Kidney (tissue), 14 donors: ENCODE data around the gene APP. TPM values are rescaled to one million over a fixed set of nuclear protein-coding genes. Genes with fewer than 3 reads are reported as not detected.

ENCODE experiments used
- DNase-seq, 5 donors: peaks; one replicate each; pipeline ENCODE4 v3.0.0-alpha.2; 2013 to 2020
- FAIRE-seq: peaks from 2 replicates; lab custom pipeline; 2012; peaks lifted over from hg19 to GRCh38; lab: Jason Lieb, UNC
- H3K27ac ChIP-seq, 2 donors: one replicate each; pipeline ENCODE4 v1.7.0; 2013; ENCODE audit warnings: low read depth in 2 of 2, low read length in 2 of 2, inconsistent platforms in 1 of 2
- H3K27me3 ChIP-seq: one replicate; pipeline ENCODE4 v1.7.1; 2013; ENCODE audit warnings: low read length, inconsistent platforms; ENCODE audit not compliant: control insufficient read depth, insufficient read depth
- H3K36me3 ChIP-seq, 3 donors: one replicate each; pipeline versions ENCODE4 v1.7.0 to v1.7.1; 2013; ENCODE audit warnings: low read length in 3 of 3, control low read depth in 1 of 3, inconsistent platforms in 1 of 3; ENCODE audit not compliant: insufficient read depth in 3 of 3, control insufficient read depth in 2 of 3
- H3K4me1 ChIP-seq, 3 donors: one replicate each; pipeline versions ENCODE4 v1.7.0 to v1.7.1; 2013; ENCODE audit warnings: low read length in 3 of 3, inconsistent platforms in 1 of 3, low read depth in 1 of 3; ENCODE audit not compliant: control insufficient read depth in 2 of 3, insufficient read depth in 2 of 3
- H3K4me3 ChIP-seq, 3 donors: one replicate each; pipeline versions ENCODE4 v1.7.0 to v1.8.1; 2013; ENCODE audit warnings: low read length in 3 of 3, control low read depth in 1 of 3, inconsistent platforms in 1 of 3
- H3K9ac ChIP-seq, 3 donors: one replicate each; pipeline versions ENCODE4 v1.7.0 to v1.7.1; 2013; ENCODE audit warnings: low read length in 3 of 3, control low read depth in 1 of 3, inconsistent platforms in 1 of 3
- H3K9me3 ChIP-seq, 3 donors: one replicate each; pipeline versions ENCODE4 v1.7.0 to v1.7.1; 2013; ENCODE audit warnings: low read length in 3 of 3, control low read depth in 1 of 3, inconsistent platforms in 1 of 3; ENCODE audit not compliant: control insufficient read depth in 2 of 3, insufficient read depth in 1 of 3
- intact Hi-C: fragments of 100-400 bp; cut with DNase I; formaldehyde crosslinking; loops from one replicate; pipeline ENCODE4 v1.11.1; 2022
- polyA plus RNA-seq: library from polyadenylated mRNA; stranded (reverse); fragments of 350-450 nt; fragmentation: Illumina TruSeq; extraction: RNeasy Lipid Tissue Mini Kit (QIAGEN cat#74804); gene quantifications from one replicate; pipeline ENCODE4 v1.2.3, GENCODE V29; 2014; ENCODE audit warnings: low read depth, low replicate concordance; ENCODE audit not compliant: insufficient read depth
- total RNA-seq: library from RNA; stranded (reverse); fragmentation: NEBNext Ultra II Directional; extraction: Animal tissue kit (Norgen Biotek cat#: 25700); gene quantifications from one replicate; pipeline ENCODE4 v1.2.1, GENCODE V29; 2021
- TF ChIP-seq, protein P1 (sequence below): IDR thresholded peaks from 3 replicates; pipeline ENCODE4 v1.5.1; 2012; ENCODE audit warnings: mild to moderate bottlenecking, moderate library complexity, borderline replicate concordance; ENCODE audit not compliant: insufficient read depth; ENCODE audit errors: extremely low read depth
- donor health status: control.
- donor health status: control.
- donor health status: control.
- donor health status: control.
- donor health status: control.
- donor health status: DM: yes; HTN: yes; CAD: no.
- donor health status: Normal renal cell carcinoma (clear cell type).

APP gene
- total and polyA plus RNA-seq, 2 donors from 2014 or later, result 472 to 1,303 TPM

DNA sequence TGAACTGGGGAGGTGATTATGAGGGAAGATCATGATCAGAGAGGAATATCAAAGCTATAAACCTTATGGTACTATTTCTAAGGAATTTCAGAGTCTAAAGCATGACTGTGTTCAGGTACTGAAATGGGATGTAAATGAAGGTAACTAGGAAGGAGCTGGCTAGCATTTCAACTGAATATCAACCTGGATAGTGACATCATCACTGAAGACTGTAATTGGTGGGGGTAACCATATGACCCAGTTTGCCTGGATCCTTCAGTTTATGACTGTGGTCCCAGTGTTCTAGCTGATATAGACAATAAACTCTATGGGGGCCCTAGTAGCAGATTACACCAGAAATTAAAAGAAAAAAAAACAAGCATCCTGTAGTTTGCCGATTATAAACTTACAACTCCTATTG is 120.8 kb downstream of the APP start:
- H3K27me3 ChIP-seq, result no peaks in the 10 kb centered on the region
- no peak overlapping the region for H3K4me3 ChIP-seq
- H3K36me3 ChIP-seq, result peaks cover 9 to 22% (median 14%) of the 10 kb centered on the region in 3 donors
- H3K9me3 ChIP-seq, result no peaks in the 10 kb centered on the region
- TF ChIP-seq, protein P1, sequence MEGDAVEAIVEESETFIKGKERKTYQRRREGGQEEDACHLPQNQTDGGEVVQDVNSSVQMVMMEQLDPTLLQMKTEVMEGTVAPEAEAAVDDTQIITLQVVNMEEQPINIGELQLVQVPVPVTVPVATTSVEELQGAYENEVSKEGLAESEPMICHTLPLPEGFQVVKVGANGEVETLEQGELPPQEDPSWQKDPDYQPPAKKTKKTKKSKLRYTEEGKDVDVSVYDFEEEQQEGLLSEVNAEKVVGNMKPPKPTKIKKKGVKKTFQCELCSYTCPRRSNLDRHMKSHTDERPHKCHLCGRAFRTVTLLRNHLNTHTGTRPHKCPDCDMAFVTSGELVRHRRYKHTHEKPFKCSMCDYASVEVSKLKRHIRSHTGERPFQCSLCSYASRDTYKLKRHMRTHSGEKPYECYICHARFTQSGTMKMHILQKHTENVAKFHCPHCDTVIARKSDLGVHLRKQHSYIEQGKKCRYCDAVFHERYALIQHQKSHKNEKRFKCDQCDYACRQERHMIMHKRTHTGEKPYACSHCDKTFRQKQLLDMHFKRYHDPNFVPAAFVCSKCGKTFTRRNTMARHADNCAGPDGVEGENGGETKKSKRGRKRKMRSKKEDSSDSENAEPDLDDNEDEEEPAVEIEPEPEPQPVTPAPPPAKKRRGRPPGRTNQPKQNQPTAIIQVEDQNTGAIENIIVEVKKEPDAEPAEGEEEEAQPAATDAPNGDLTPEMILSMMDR, result no peak
- H3K4me1 ChIP-seq, result no peaks in the 10 kb centered on the region
- H3K9ac ChIP-seq, result no peak overlapping the region
- no peak overlapping the region for H3K27ac ChIP-seq
- DNase-seq (no peak), FAIRE-seq (no peak)
- intact Hi-C loops, result no loop called here

DNA sequence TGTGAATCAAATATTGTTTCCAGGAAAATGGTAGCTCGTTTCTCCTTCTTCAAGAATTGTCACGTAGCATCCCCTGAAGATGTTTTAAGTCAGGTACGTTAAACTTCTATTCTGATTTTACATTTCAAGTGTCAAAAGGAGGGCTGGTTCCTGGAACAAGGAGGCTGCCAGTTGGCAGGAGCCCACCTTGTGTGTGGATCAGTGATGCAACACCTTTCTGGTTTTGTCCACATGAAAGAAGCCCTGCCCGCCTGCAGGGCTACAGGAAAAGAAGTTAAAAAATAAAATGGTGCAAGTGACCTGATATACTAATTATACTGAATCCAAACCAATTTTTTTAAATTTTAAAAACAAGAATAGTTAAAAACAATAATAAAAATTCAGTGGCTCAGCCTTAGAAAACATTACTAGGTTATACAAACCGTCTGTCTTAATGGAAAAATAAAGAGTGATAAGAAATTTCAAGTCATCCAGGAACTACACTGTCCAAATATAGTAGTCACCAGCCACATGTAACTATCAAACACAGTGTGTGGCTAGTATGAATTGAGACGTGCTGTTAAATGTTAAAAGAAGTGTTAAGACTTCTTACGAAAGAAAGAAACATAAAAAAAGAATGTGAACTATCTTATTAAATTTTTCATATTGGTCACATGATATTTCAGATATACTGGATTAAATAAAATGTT is 123.1 kb downstream of the APP start:
- no peak overlapping the region for H3K27ac ChIP-seq
- H3K36me3 ChIP-seq, result peaks cover 9 to 22% (median 14%) of the 10 kb centered on the region in 3 donors
- no peaks in the 10 kb centered on the region for H3K9me3 ChIP-seq
- DNase-seq (peak in 1 of 5 donors; percentile 38), FAIRE-seq (no peak)
- no peaks in the 10 kb centered on the region for H3K4me1 ChIP-seq
- H3K9ac ChIP-seq, result no peak overlapping the region
- TF ChIP-seq, protein P1, result no peak
- intact Hi-C loops, result no loop called here
- no peak overlapping the region for H3K4me3 ChIP-seq
- H3K27me3 ChIP-seq, result no peaks in the 10 kb centered on the region

DNA sequence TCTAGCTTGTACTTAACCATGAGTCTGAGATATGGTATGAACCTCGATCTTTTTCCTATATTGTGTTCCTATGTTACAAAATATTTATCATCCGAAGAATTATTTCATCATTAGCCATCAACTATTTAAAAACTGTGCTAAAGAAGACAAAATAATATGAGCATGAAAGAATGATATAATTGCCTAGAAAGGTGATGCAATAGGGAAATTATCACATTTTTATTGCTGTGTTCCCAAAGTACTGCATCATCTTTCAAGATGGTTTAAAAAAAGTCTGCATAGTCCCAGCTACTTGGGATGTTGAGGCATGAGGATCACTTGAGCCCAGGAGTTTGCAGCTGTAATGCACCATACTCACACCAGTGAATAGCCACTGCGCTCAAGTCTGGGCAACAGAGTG is 126.7 kb downstream of the APP start:
- no peaks in the 10 kb centered on the region for H3K4me1 ChIP-seq
- no peak overlapping the region for H3K27ac ChIP-seq
- no peaks in the 10 kb centered on the region for H3K27me3 ChIP-seq
- TF ChIP-seq, protein P1, result no peak
- peaks cover 2 to 4% (median 3%) of the 10 kb centered on the region in 3 donors for H3K36me3 ChIP-seq
- FAIRE-seq, result no peak
- no peak overlapping the region for H3K9ac ChIP-seq
- no peak overlapping the region for H3K4me3 ChIP-seq
- DNase-seq, result no peak
- H3K9me3 ChIP-seq, result no peaks in the 10 kb centered on the region
- intact Hi-C loops, result no loop called here
